COLO668 (cell line): Measurements from ENCODE around the gene SERINC2.
"Not testable (repeated sequence)": the region's sequence is repeated elsewhere in the genome, so short reads cannot be mapped to it uniquely, and the experiment has no call there.

Source experiments
- DNase-seq: peaks from one replicate; lab custom pipeline; 2025; ENCODE audit not compliant: unreplicated experiment; lab: John Stamatoyannopoulos, UW

The SERINC2 gene

GRCh38 chr1:31453384-31454079 lies 40.5 kb downstream of the SERINC2 start:
- no peak for DNase-seq

GRCh38 chr1:31458287-31458896 lies 45.4 kb downstream of the SERINC2 start:
- no peak for DNase-seq

- no peak for DNase-seq
These were observed 47.0 kb downstream of the SERINC2 start for GRCh38 chr1:31460027-31460426.

GRCh38 chr1:31467005-31467674 lies 54.1 kb downstream of the SERINC2 start:
- DNase-seq = no peak

- DNase-seq = peak; percentile 73
These were observed 57.8 kb downstream of the SERINC2 start for GRCh38 chr1:31470794-31471315.

- DNase-seq = peak; percentile 96
These were observed 58.7 kb downstream of the SERINC2 start for GRCh38 chr1:31471452-31472313.

- not testable (repeated sequence) for DNase-seq
These were observed 59.3 kb downstream of the SERINC2 start for GRCh38 chr1:31472314-31472651.

- DNase-seq = not testable (repeated sequence)
These were observed 59.7 kb downstream of the SERINC2 start for GRCh38 chr1:31472673-31473072.

GRCh38 chr1:31473508-31473907 lies 60.5 kb downstream of the SERINC2 start:
- not testable (repeated sequence) for DNase-seq

GRCh38 chr1:31474567-31474966 lies 61.6 kb downstream of the SERINC2 start:
- peak; percentile 62 for DNase-seq

- peak; percentile 95 for DNase-seq
These were observed 64.2 kb downstream of the SERINC2 start for GRCh38 chr1:31476891-31477846.

- no peak for DNase-seq
These were observed 65.2 kb downstream of the SERINC2 start for GRCh38 chr1:31478167-31478566.

- DNase-seq = no peak
These were observed 66.8 kb downstream of the SERINC2 start for GRCh38 chr1:31479811-31480210.

GRCh38 chr1:31480426-31480825 lies 67.4 kb downstream of the SERINC2 start:
- not testable (repeated sequence) for DNase-seq

GRCh38 chr1:31482482-31483011 lies 69.5 kb downstream of the SERINC2 start:
- DNase-seq = no peak

- DNase-seq = peak; percentile 54
These were observed 70.3 kb downstream of the SERINC2 start for GRCh38 chr1:31483012-31483946.
